ENCODE results near the gene RMI1. TPM values are rescaled to one million over a fixed set of nuclear protein-coding genes. Genes with fewer than 3 reads are reported as not detected.
A peak's percentile ranks its signal among the peaks of the same experiment; 100 is the strongest.

The RMI1 gene
- total RNA-seq, 1 experiment from 2014 or later: 10.2 TPM

DNA sequence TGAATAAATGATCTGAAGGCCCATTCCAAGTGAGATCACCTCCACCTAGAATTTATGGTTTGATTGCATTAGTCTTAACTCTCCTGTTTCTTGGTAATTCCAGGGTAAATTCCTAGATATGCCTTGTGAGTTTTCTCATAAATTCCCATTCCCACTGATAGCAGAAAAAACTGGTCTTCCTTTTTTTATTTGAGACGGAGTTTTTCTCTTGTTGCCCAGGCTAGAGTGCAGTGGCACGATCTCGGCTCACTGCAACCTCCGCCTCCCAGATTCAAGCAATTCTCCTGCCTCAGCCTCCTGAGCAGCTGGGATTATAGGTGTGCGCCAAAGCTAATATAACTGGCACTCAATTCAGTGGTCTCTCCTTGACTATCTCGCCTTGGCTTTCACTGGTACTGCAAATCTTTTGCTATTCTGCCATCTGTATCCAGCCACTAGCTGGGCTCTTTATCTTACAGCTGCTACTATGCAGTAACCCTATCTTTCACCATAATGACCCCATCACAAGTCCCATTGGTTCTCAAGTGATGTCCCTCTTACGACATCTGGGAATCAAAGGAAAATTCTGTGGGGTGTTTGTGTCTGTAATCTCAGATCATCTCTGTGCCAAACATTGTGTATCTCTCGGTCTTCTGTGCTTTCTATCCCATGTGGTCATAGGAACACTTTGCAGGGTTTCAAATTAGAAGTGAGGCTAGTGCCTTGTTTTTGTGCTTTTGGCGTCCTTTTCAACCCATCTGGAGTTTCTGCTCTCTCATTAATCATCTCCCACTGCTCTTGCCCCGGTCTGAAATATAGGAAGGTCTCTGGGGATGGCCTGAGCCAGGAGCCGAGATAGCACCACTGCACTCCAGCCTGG is 15.0 kb upstream of the RMI1 start:
- no peak for DNase-seq
- peak overlapping the region; percentile 52 for H3K4me3 Mint-ChIP-seq (ENCODE audit: unreplicated experiment)
- Histone ChIP-seq H3K4me3 (ENCODE audit: low read depth, low read length) (no peak overlapping the region), H3K27me3 (replicated peaks; ENCODE audit: control insufficient read depth, insufficient read depth, low read length) (no peaks in the 10 kb centered on the region), H3K4me1 (peaks cover 3% of the 10 kb centered on the region; the same call in 1 of the 2 replicates), H3K36me3 (ENCODE audit: control insufficient read depth, insufficient read depth, low read length) (no peaks in the 10 kb centered on the region), H3K9me3 (no peaks in the 10 kb centered on the region)
- H3K9me3 Mint-ChIP-seq (ENCODE audit: unreplicated experiment): no peaks in the 10 kb centered on the region
- intact Hi-C loops (cut with micrococcal nuclease; ENCODE audit: unreplicated experiment): no loop called here
- no TSS peak for BruUV-seq (replicated peaks)
- H3K36me3 Mint-ChIP-seq (ENCODE audit: insufficient read depth, unreplicated experiment): peaks cover 88% of the 10 kb centered on the region
- no peak for TF ChIP-seq CTCF (IDR thresholded peaks at IDR 0.05; ENCODE audit: insufficient read depth in 1 of 2, low read depth in 1 of 2, low read length in 1 of 2, severe bottlenecking in 1 of 2, unreplicated experiment in 1 of 2)
- peaks cover 6% of the 10 kb centered on the region for H3K4me1 Mint-ChIP-seq (ENCODE audit: low read depth, unreplicated experiment)
- peak overlapping the region; percentile 77 for H3K27ac Mint-ChIP-seq (ENCODE audit: unreplicated experiment)
- POLR2A ChIA-PET: interaction anchor here (0.5 to 0.7 kb wide), 2 partner anchors 14 to 15 kb away, joined by 3 read pairs; partner anchors contain the start of genes HNRNPK and RMI1
- H3K27me3 Mint-ChIP-seq (ENCODE audit: insufficient read depth, unreplicated experiment): no peaks in the 10 kb centered on the region
- CTCF ChIA-PET: no interaction called here

GRCh38 chr9:83966209-83966582 is 14.4 kb upstream of the RMI1 start:
- Mint-ChIP-seq H3K27me3 (ENCODE audit: insufficient read depth, unreplicated experiment) (no peaks in the 10 kb centered on the region), H3K9me3 (ENCODE audit: unreplicated experiment) (no peaks in the 10 kb centered on the region), H3K36me3 (ENCODE audit: insufficient read depth, unreplicated experiment) (peaks cover 94% of the 10 kb centered on the region), H3K27ac (ENCODE audit: unreplicated experiment) (peak overlapping the region; percentile 77), H3K4me1 (ENCODE audit: low read depth, unreplicated experiment) (peaks cover 6% of the 10 kb centered on the region), H3K4me3 (ENCODE audit: unreplicated experiment) (peak overlapping the region; percentile 52)
- no peaks in the 10 kb centered on the region for H3K36me3 ChIP-seq (ENCODE audit: control insufficient read depth, insufficient read depth, low read length)
- CTCF ChIA-PET: no interaction called here
- intact Hi-C loops (cut with micrococcal nuclease; ENCODE audit: unreplicated experiment): no loop called here
- no peaks in the 10 kb centered on the region for H3K27me3 ChIP-seq (replicated peaks; ENCODE audit: control insufficient read depth, insufficient read depth, low read length)
- no peak overlapping the region for H3K4me3 ChIP-seq (ENCODE audit: low read depth, low read length)
- no peaks in the 10 kb centered on the region for H3K9me3 ChIP-seq
- H3K4me1 ChIP-seq: peaks cover 3% of the 10 kb centered on the region; the same call in 1 of the 2 replicates
- TF ChIP-seq CTCF (IDR thresholded peaks at IDR 0.05; ENCODE audit: insufficient read depth in 1 of 2, low read depth in 1 of 2, low read length in 1 of 2, severe bottlenecking in 1 of 2, unreplicated experiment in 1 of 2): no peak
- BruUV-seq (replicated peaks): no TSS peak
- POLR2A ChIA-PET: no interaction called here
- DNase-seq: no peak

GRCh38 chr9:83967073-83967472 is 13.5 kb upstream of the RMI1 start:
- Mint-ChIP-seq H3K27me3 (ENCODE audit: insufficient read depth, unreplicated experiment) (no peaks in the 10 kb centered on the region), H3K9me3 (ENCODE audit: unreplicated experiment) (no peaks in the 10 kb centered on the region), H3K4me3 (ENCODE audit: unreplicated experiment) (no peak overlapping the region), H3K4me1 (ENCODE audit: low read depth, unreplicated experiment) (peaks cover 6% of the 10 kb centered on the region), H3K36me3 (ENCODE audit: insufficient read depth, unreplicated experiment) (peaks cover 98% of the 10 kb centered on the region), H3K27ac (ENCODE audit: unreplicated experiment) (peak overlapping the region; percentile 62)
- TF ChIP-seq CTCF (IDR thresholded peaks at IDR 0.05; ENCODE audit: insufficient read depth in 1 of 2, low read depth in 1 of 2, low read length in 1 of 2, severe bottlenecking in 1 of 2, unreplicated experiment in 1 of 2): no peak
- Histone ChIP-seq H3K36me3 (ENCODE audit: control insufficient read depth, insufficient read depth, low read length) (no peaks in the 10 kb centered on the region), H3K4me3 (ENCODE audit: low read depth, low read length) (no peak overlapping the region), H3K4me1 (peaks cover 2% of the 10 kb centered on the region; the same call in 1 of the 2 replicates), H3K27me3 (replicated peaks; ENCODE audit: control insufficient read depth, insufficient read depth, low read length) (no peaks in the 10 kb centered on the region), H3K9me3 (no peaks in the 10 kb centered on the region)
- intact Hi-C loops (cut with micrococcal nuclease; ENCODE audit: unreplicated experiment): no loop called here
- CTCF ChIA-PET: no interaction called here
- POLR2A ChIA-PET: no interaction called here
- no TSS peak for BruUV-seq (replicated peaks)
- DNase-seq: no peak
